Measurements from ENCODE around the gene SORCS2.
A peak's percentile ranks its signal among the peaks of the same experiment; 100 is the strongest.

SORCS2 gene

GRCh38 chr4:7733201-7733600 is 540.9 kb downstream of the SORCS2 start:
- no peak for DNase-seq

GRCh38 chr4:7733801-7734650 is 541.7 kb downstream of the SORCS2 start:
- no peak for DNase-seq

- no peak for DNase-seq
These were observed 542.4 kb downstream of the SORCS2 start for GRCh38 chr4:7734651-7735260.

- DNase-seq, result no peak
These were observed 543.1 kb downstream of the SORCS2 start for GRCh38 chr4:7735395-7735794.

GRCh38 chr4:7735961-7736360 is 543.6 kb downstream of the SORCS2 start:
- DNase-seq, result no peak

- DNase-seq, result no peak
These were observed 544.3 kb downstream of the SORCS2 start for GRCh38 chr4:7736436-7737267.

- DNase-seq, result no peak
These were observed 544.9 kb downstream of the SORCS2 start for GRCh38 chr4:7737268-7737645.

- DNase-seq, result no peak
These were observed 545.6 kb downstream of the SORCS2 start for GRCh38 chr4:7737752-7738457.

- DNase-seq, result no peak
These were observed 546.2 kb downstream of the SORCS2 start for GRCh38 chr4:7738458-7739076.

GRCh38 chr4:7739077-7739917 is 547.0 kb downstream of the SORCS2 start:
- DNase-seq, result no peak

- no peak for DNase-seq
These were observed 547.9 kb downstream of the SORCS2 start for GRCh38 chr4:7739918-7740865.

- no peak for DNase-seq
These were observed 548.7 kb downstream of the SORCS2 start for GRCh38 chr4:7740866-7741525.

- DNase-seq, result no peak
These were observed 549.8 kb downstream of the SORCS2 start for GRCh38 chr4:7741946-7742806.

GRCh38 chr4:7742807-7743280 is 550.5 kb downstream of the SORCS2 start:
- no peak for DNase-seq

- peak; percentile 16 for DNase-seq
These were observed 551.9 kb downstream of the SORCS2 start for GRCh38 chr4:7744142-7744804.

- no peak for DNase-seq
These were observed 553.1 kb downstream of the SORCS2 start for GRCh38 chr4:7745301-7745885.

- DNase-seq, result no peak
These were observed 554.2 kb downstream of the SORCS2 start for GRCh38 chr4:7746351-7747061.
